K562 (cell line): Measurements from ENCODE around the gene DLGAP1. TPM values are rescaled to one million over a fixed set of nuclear protein-coding genes. Genes with fewer than 3 reads are reported as not detected.
A peak's percentile ranks its signal among the peaks of the same experiment; 100 is the strongest.

Source experiments
- DDX20 ChIP-seq: fragments of 450-650 bp; IDR thresholded peaks from 2 replicates; pipeline ENCODE4 v1.6.1; 2016; ENCODE audit warnings: missing genetic modification characterization, low read depth, mild to moderate bottlenecking, missing compliant biosample characterization, moderate library complexity
- ELF4 ChIP-seq: fragments of 450-650 bp; formaldehyde crosslinking; IDR thresholded peaks from 2 replicates; pipeline ENCODE4 v1.4.0; 2022; ENCODE audit warnings: missing genetic modification characterization
- FOXA3 ChIP-seq, 2 experiments: fragments of 450-650 bp in 1 of 2; sonication (generic) in 1 of 2; formaldehyde crosslinking; IDR thresholded peaks in 1 of 2; conservative IDR thresholded peaks in 1 of 2; 2 replicates each; pipeline versions ENCODE4 v1.4.0 to v1.8.0; 2020 to 2022; ENCODE audit warnings: mild to moderate bottlenecking in 2 of 2, missing genetic modification reagents in 1 of 2
- GATA2 ChIP-seq: sonication (generic); formaldehyde crosslinking; IDR thresholded peaks from 2 replicates; pipeline ENCODE4 v1.4.0; 2020; ENCODE audit warnings: mild to moderate bottlenecking, missing genetic modification reagents
- GMEB1 ChIP-seq: fragments of 250-450 bp; sonication (Bioruptor Pico); IDR thresholded peaks from 2 replicates; pipeline ENCODE4 v1.4.0; 2020; ENCODE audit warnings: mild to moderate bottlenecking
- HBP1 ChIP-seq: fragments of 450-650 bp; formaldehyde crosslinking; IDR thresholded peaks from 2 replicates; pipeline ENCODE4 v1.4.0; 2022; ENCODE audit warnings: missing genetic modification characterization
- MBD1 ChIP-seq: fragments of 250-450 bp; sonication (Bioruptor Pico); IDR thresholded peaks from 2 replicates; pipeline ENCODE4 v1.8.0; 2022; ENCODE audit warnings: inconsistent platforms
- NCOA2 ChIP-seq, 2 experiments: fragments of 450-650 bp; IDR thresholded peaks; 2 replicates each; pipeline ENCODE4 v1.6.1; 2018; ENCODE audit warnings: mild to moderate bottlenecking in 2 of 2, moderate library complexity in 1 of 2; ENCODE audit not compliant: partially characterized antibody in 2 of 2
- NFXL1 ChIP-seq: fragments of 450-650 bp; formaldehyde crosslinking; IDR thresholded peaks from 2 replicates; pipeline ENCODE4 v1.4.0; 2021; ENCODE audit warnings: mild to moderate bottlenecking
- PCBP1 ChIP-seq: fragments of 200-400 bp; formaldehyde crosslinking; IDR thresholded peaks from 2 replicates; pipeline ENCODE4 v1.6.1; 2018; ENCODE audit warnings: mild to moderate bottlenecking, low read depth, low read length; ENCODE audit not compliant: poor library complexity, severe bottlenecking
- POLR2A ChIP-seq: fragments of 450-650 bp; conservative IDR thresholded peaks from 2 replicates; pipeline ENCODE4 v1.6.1; 2016
- POLR3A ChIP-seq: IDR thresholded peaks from 2 replicates; pipeline ENCODE4 v1.6.1; 2011; ENCODE audit warnings: borderline replicate concordance, mild to moderate bottlenecking, moderate library complexity; ENCODE audit not compliant: insufficient read length, insufficient read depth; ENCODE audit errors: extremely low read depth
- PRMT5 ChIP-seq: sonication (generic); formaldehyde crosslinking; IDR thresholded peaks from 2 replicates; pipeline ENCODE4 v1.5.0; 2020; ENCODE audit warnings: missing genetic modification reagents
- PURB ChIP-seq: sonication (generic); formaldehyde crosslinking; IDR thresholded peaks from 2 replicates; pipeline ENCODE4 v1.9.0; 2021; ENCODE audit warnings: low read depth, mild to moderate bottlenecking, missing genetic modification reagents
- SMAD1 ChIP-seq: fragments of 150-350 bp; IDR thresholded peaks from 2 replicates; pipeline ENCODE4 v1.6.1; 2014; ENCODE audit warnings: low read length, low read depth; ENCODE audit not compliant: partially characterized antibody
- SRSF3 ChIP-seq: fragments of 200-400 bp; formaldehyde crosslinking; IDR thresholded peaks from 2 replicates; pipeline ENCODE4 v1.6.1; 2016; ENCODE audit warnings: mild to moderate bottlenecking, low read length, moderate library complexity; ENCODE audit not compliant: insufficient read depth
- STAT5A ChIP-seq: IDR thresholded peaks from 2 replicates; pipeline ENCODE4 v1.6.1; 2012; ENCODE audit warnings: low read length, inconsistent platforms, borderline replicate concordance
- TOE1 ChIP-seq, 2 experiments: fragments of 450-650 bp in 1 of 2; sonication (generic) in 1 of 2; formaldehyde crosslinking in 1 of 2; IDR thresholded peaks; 2 replicates each; pipeline versions ENCODE4 v1.7.1 to v1.8.0; 2016 to 2022; ENCODE audit warnings: borderline replicate concordance in 2 of 2, mild to moderate bottlenecking in 2 of 2, antibody characterized with exemption in 1 of 2, inconsistent platforms in 1 of 2, low read depth in 1 of 2, missing genetic modification reagents in 1 of 2, moderate library complexity in 1 of 2
- ZC3H11A ChIP-seq: IDR thresholded peaks from 2 replicates; pipeline ENCODE4 v1.6.1; 2012; ENCODE audit warnings: low read depth, low read length, improper control_type of control experiment
- ZNF699 ChIP-seq: fragments of 250-450 bp; sonication (Bioruptor Pico); IDR thresholded peaks from 2 replicates; pipeline ENCODE4 v1.8.0; 2021; ENCODE audit warnings: mild to moderate bottlenecking, moderate library complexity; ENCODE audit not compliant: insufficient replicate concordance
- polyA plus RNA-seq, 8 experiments: library from polyadenylated mRNA; depleted of rRNA in 4 of 8; stranded (reverse) in 5 of 8; unstranded in 3 of 8; fragments of >200 nt; fragmentation: Nextera tagmentation in 2 of 8; fragmentation: Illumina TruSeq in 1 of 8; extraction: Ambion mirVana in 2 of 8; extraction: Trizol in 1 of 8; gene quantifications; 2 replicates each; pipeline versions ENCODE4 v1.2.1 to v1.2.3, GENCODE V29; 2011 to 2014; ENCODE audit warnings: inconsistent platforms in 1 of 8, missing spikeins in 1 of 8
- total RNA-seq, 7 experiments: library from RNA; depleted of rRNA in 6 of 7; stranded (reverse); fragments of >200 nt in 6 of 7; fragmentation: Illumina TruSeq in 2 of 7; extraction: Trizol in 2 of 7; gene quantifications; 2 replicates each; pipeline versions ENCODE4 v1.2.1 to v1.2.3, GENCODE V29; 2011 to 2021; ENCODE audit warnings: low replicate concordance in 1 of 7

Gene DLGAP1
- total and polyA plus RNA-seq, 9 of the 15 experiments (the other 6 are each of a cell fraction or from before 2014, with no cell fraction given): 0.04 to 0.22 (median 0.08) TPM

- TF ChIP-seq SRSF3 (no peak), NFXL1 (CRISPR knock-in tag) (0 out of 2 replicates have a peak, but pooled peaks have one; percentile 18), HBP1 (peak; percentile 80; the same call in 1 of the 2 replicates), POLR2A (no peak), TOE1 (IDR thresholded peaks at IDR 0.05; ENCODE audit: borderline replicate concordance) (no peak), TOE1 (CRISPR knock-in tag; IDR thresholded peaks at IDR 0.05; ENCODE audit: borderline replicate concordance, low read depth) (no peak), ELF4 (CRISPR knock-in tag) (0 out of 2 replicates have a peak, but pooled peaks have one; percentile 47), ZC3H11A (0 out of 2 replicates have a peak, but pooled peaks have one; percentile 18), GMEB1 (CRISPR knock-in tag) (peak; percentile 79), DDX20 (tag) (no peak), PURB (CRISPR knock-in tag) (no peak), MBD1 (CRISPR knock-in tag) (no peak), GATA2 (no peak), FOXA3 (CRISPR knock-in tag; conservative IDR thresholded peaks at IDR 0.05 in 1 of 2, IDR thresholded peaks at IDR 0.05 in 1 of 2) (peak; percentile 94), NCOA2 (IDR thresholded peaks at IDR 0.05; ENCODE audit: partially characterized antibody in 2 of 2) (no peak), ZNF699 (CRISPR knock-in tag) (no peak), SMAD1 (peak; percentile 96), STAT5A (peak; percentile 13; the same call in 1 of the 2 replicates), POLR3A (no peak), PRMT5 (CRISPR knock-in tag) (no peak), PCBP1 (peak; percentile 90)
Measured at GRCh38 chr18:3447895-3448837, 1006.9 kb downstream of the DLGAP1 start (continued).
